ENCODE measurements around the gene CRTAC1.
A peak's percentile ranks its signal among the peaks of the same experiment; 100 is the strongest.

Gene CRTAC1

GRCh38 chr10:97831259-97831658, 199.2 kb downstream of the CRTAC1 start:
- DNase-seq: no peak

GRCh38 chr10:97830064-97830463, 200.4 kb downstream of the CRTAC1 start:
- peak; percentile 36 for DNase-seq

- no peak for DNase-seq
These were observed 201.7 kb downstream of the CRTAC1 start for GRCh38 chr10:97828721-97829120.

DNA sequence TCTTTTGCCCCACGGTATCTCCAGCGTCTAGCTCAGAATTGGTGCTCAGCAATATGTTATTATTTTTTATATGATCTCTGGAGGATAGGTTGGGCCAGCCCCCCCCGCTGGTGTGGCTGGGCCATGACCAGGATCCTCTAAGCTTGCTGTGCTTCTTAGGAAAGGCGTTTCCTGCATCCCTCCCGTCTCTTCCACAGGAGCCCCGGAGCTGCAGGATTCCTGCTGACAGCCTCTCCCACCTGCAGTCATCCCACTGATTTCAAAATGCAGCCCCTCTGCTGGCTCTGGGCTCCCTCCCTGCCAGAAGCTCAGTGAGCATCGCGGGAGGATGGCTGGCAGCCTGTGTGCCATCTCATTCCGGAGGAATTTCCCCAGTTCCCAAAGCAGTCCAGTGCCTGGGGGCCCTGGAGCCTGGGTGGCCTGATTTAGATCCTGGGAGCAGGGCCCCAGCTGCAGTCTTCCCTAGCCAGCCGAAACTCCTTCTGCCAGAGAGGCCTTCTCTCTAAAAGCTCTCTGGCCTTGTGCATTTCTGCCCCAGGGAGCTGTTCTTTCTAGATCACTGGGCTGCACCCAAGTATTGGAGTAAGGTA, 202.6 kb downstream of the CRTAC1 start:
- no peak for DNase-seq

GRCh38 chr10:97826892-97827291, 203.5 kb downstream of the CRTAC1 start:
- DNase-seq: no peak

- no peak for DNase-seq
These were observed 205.2 kb downstream of the CRTAC1 start for GRCh38 chr10:97825020-97825760.

GRCh38 chr10:97823734-97824133, 206.7 kb downstream of the CRTAC1 start:
- no peak for DNase-seq

DNA sequence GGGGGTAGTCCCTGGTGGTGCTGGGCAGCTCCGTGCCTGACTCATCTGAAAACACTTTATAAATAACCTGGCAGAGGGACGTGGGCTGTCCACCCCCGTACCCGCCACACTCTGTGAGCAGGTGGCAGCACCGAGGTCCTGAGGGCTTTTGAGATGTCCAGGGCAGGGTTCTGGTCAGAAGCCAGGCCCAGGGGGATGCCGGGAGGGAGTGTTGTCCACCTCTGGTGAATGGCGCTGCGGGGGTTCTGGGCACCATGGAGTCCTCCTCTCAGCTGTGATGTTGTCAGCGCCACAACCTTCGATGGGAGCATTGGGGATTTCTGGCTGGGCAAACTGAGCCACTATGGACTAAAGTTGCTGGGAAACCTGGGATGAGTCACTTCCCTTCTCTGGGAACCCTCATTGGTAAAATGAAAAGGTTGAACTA, 208.1 kb downstream of the CRTAC1 start:
- DNase-seq: peak; percentile 16

DNA sequence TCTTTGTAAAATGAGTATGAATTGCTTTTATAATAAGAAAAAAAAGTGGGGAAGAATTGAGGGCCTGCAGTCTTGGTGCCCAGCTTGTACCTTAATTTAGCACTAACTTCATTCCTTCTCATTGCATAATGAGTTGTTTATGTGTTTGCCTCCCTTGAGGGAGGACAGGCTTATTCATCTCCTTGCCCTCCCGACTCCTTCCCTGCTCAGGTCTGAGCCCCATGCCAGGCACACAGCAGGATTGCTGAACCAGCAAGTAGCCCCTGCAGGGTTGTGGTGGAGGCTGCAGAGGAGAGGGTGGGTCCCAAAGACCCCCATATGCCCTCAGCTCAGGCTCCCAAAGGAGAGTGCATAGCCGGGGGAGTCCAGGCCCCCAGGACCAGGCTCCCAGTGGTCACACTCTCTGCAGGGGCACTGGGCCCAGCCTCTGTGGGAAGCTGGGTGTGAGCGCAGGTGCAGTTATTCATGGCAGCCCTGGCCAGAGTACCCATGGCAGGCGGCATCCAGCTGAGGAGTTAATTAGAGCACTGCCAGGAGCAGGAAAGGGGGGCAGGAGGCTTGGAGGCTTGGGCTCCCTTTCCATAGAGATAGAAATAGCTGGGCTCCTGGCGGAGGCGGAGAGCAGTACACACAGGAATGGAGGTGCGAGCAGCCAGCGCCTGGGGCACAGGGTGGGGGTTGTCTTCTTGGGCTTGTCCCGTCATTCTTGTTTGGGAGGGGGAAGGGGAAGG, 208.9 kb downstream of the CRTAC1 start:
- peak; percentile 53 for DNase-seq

GRCh38 chr10:97820096-97820704, 210.2 kb downstream of the CRTAC1 start:
- DNase-seq: no peak

DNA sequence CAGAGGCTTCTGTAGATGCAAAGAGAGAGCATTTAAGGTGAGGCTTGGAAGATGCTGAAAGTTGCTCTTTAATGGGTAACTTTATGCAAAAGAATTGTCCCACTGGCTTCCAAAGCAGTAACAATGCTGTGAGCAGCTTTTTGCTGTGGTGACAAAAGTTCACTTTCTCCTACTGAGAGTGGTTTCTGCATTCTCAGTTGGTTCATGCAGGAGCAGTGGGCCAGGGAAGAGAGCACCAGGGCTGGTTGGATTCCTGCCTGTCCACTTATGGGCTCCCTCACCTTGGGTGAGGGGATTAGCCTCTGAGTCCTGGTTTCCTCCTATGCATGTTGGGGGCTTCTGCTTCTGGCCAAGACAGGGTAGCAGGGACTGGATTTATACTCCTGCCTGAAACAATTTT, 211.8 kb downstream of the CRTAC1 start:
- no peak for DNase-seq

- no peak for DNase-seq
These were observed 213.8 kb downstream of the CRTAC1 start for GRCh38 chr10:97816609-97817008.
